Mucosa of stomach (tissue), 1 donor: Measurements from ENCODE around the gene TMEM271.

Experiments
- H3K27me3 ChIP-seq: one replicate; pipeline ENCODE4 v1.7.0; 2013; ENCODE audit warnings: mild to moderate bottlenecking, low read length; ENCODE audit not compliant: control insufficient read depth, insufficient read depth
- H3K36me3 ChIP-seq: one replicate; pipeline ENCODE4 v1.7.0; 2013; ENCODE audit warnings: low read length; ENCODE audit not compliant: control insufficient read depth, insufficient read depth
- H3K4me1 ChIP-seq: one replicate; pipeline ENCODE4 v1.7.0; 2013; ENCODE audit warnings: mild to moderate bottlenecking, low read length; ENCODE audit not compliant: control insufficient read depth, insufficient read depth
- H3K4me3 ChIP-seq: one replicate; pipeline ENCODE4 v1.7.0; 2013; ENCODE audit warnings: low read length
- H3K9ac ChIP-seq: one replicate; pipeline ENCODE4 v1.7.0; 2013; ENCODE audit warnings: mild to moderate bottlenecking, low read length, moderate library complexity
- H3K9me3 ChIP-seq: one replicate; pipeline ENCODE4 v1.7.0; 2013; ENCODE audit warnings: mild to moderate bottlenecking, low read length, moderate library complexity; ENCODE audit not compliant: control insufficient read depth
- donor health status: Pancreatic carcinoma.

The TMEM271 gene

GRCh38 chr4:617644-618641 lies 41.8 kb upstream of the TMEM271 start:
- Histone ChIP-seq H3K27me3 (peaks cover 6% of the 10 kb centered on the region), H3K9ac (no peak overlapping the region)

GRCh38 chr4:616911-617643 lies 41.0 kb upstream of the TMEM271 start:
- H3K36me3 ChIP-seq: no peaks in the 10 kb centered on the region
- H3K9me3 ChIP-seq: no peaks in the 10 kb centered on the region
- H3K27me3 ChIP-seq: peaks cover 6% of the 10 kb centered on the region
- no peaks in the 10 kb centered on the region for H3K4me1 ChIP-seq
- no peak overlapping the region for H3K9ac ChIP-seq
- H3K4me3 ChIP-seq: no peak overlapping the region

More at GRCh38 chr4:617644-618641, 41.8 kb upstream of the TMEM271 start:
- no peak overlapping the region for H3K4me3 ChIP-seq
- H3K4me1 ChIP-seq: no peaks in the 10 kb centered on the region
- H3K9me3 ChIP-seq: no peaks in the 10 kb centered on the region
- H3K36me3 ChIP-seq: no peaks in the 10 kb centered on the region

- Histone ChIP-seq H3K9ac (no peak overlapping the region), H3K4me3 (no peak overlapping the region), H3K9me3 (no peaks in the 10 kb centered on the region), H3K27me3 (peaks cover 6% of the 10 kb centered on the region), H3K36me3 (no peaks in the 10 kb centered on the region), H3K4me1 (no peaks in the 10 kb centered on the region)
Measured at GRCh38 chr4:616091-616490, 40.0 kb upstream of the TMEM271 start.

DNA sequence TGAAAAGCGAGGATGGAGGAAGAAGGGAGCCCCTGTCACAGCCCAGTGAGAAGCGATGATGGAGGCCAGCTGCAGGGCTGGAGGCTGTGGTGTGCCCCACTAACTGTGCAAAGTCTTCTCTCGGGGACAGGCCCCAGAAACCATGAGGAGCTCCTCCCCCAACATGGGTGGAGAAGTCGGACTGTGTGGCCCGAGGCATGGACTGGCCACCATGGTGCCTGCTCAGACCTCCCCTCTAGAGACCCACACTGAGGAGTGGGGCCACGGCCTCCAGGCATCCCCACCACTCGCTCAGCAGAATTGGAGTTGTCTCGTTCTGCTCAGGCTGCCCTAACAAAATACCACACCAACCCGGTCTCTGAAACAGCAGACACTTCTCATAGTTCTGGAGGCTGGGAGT lies 37.0 kb upstream of the TMEM271 start:
- H3K36me3 ChIP-seq: no peaks in the 10 kb centered on the region
- peaks cover 13% of the 10 kb centered on the region for H3K27me3 ChIP-seq
- H3K9ac ChIP-seq: no peak overlapping the region
- H3K4me1 ChIP-seq: peaks cover 3% of the 10 kb centered on the region
- no peaks in the 10 kb centered on the region for H3K9me3 ChIP-seq
- H3K4me3 ChIP-seq: no peak overlapping the region

- H3K4me1 ChIP-seq: peaks cover 3% of the 10 kb centered on the region
- H3K9ac ChIP-seq: no peak overlapping the region
- peaks cover 10% of the 10 kb centered on the region for H3K27me3 ChIP-seq
- H3K9me3 ChIP-seq: no peaks in the 10 kb centered on the region
- H3K4me3 ChIP-seq: no peak overlapping the region
- no peaks in the 10 kb centered on the region for H3K36me3 ChIP-seq
Measured at GRCh38 chr4:612749-613125, 36.6 kb upstream of the TMEM271 start.

GRCh38 chr4:612052-612748 lies 36.1 kb upstream of the TMEM271 start:
- Histone ChIP-seq H3K9me3 (no peaks in the 10 kb centered on the region), H3K27me3 (peaks cover 6% of the 10 kb centered on the region), H3K9ac (no peak overlapping the region), H3K36me3 (no peaks in the 10 kb centered on the region), H3K4me3 (no peak overlapping the region), H3K4me1 (peaks cover 3% of the 10 kb centered on the region)

GRCh38 chr4:610411-611261 lies 34.5 kb upstream of the TMEM271 start:
- Histone ChIP-seq H3K36me3 (no peaks in the 10 kb centered on the region), H3K9me3 (no peaks in the 10 kb centered on the region)

DNA sequence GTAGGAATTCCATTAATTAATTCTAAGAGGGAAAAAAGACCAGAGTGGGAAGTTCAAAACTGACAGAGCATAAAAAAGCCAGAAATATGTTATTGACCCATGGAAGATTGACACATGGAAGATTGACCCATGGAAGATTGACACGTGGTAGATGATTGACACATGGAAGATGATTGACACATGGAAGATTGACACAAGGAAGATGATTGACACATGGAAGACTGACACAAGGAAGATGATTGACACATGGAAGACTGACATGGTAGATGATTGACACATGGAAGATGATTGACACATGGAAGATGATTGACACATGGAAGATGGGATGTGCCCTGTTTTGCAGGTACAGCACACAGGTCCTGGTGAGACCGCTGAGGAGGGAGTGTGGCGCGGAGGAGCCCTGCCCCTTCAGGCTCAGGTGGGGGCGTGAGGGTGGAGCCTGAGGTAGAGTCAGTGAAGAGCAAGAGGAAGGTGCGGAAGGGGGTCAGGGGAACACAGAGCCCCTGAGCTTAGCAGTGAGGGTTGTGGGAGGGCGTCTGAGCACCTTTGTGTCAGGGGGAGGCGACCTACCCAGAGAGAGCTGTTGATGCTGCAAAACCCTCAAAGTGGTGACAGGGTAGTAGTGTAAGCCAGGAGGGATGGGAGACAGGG lies 33.4 kb upstream of the TMEM271 start:
- peaks cover 3% of the 10 kb centered on the region for H3K4me1 ChIP-seq
- no peak overlapping the region for H3K9ac ChIP-seq
- no peaks in the 10 kb centered on the region for H3K36me3 ChIP-seq
- H3K4me3 ChIP-seq: no peak overlapping the region
- H3K27me3 ChIP-seq: peaks cover 6% of the 10 kb centered on the region
- H3K9me3 ChIP-seq: no peaks in the 10 kb centered on the region

More at GRCh38 chr4:610411-611261, 34.5 kb upstream of the TMEM271 start:
- H3K4me1 ChIP-seq: peaks cover 3% of the 10 kb centered on the region
- H3K9ac ChIP-seq: no peak overlapping the region
- no peak overlapping the region for H3K4me3 ChIP-seq
- H3K27me3 ChIP-seq: peaks cover 6% of the 10 kb centered on the region

GRCh38 chr4:608236-608635 lies 32.1 kb upstream of the TMEM271 start:
- peaks cover 3% of the 10 kb centered on the region for H3K4me1 ChIP-seq
- no peak overlapping the region for H3K9ac ChIP-seq
- H3K9me3 ChIP-seq: no peaks in the 10 kb centered on the region
- no peak overlapping the region for H3K4me3 ChIP-seq
- H3K27me3 ChIP-seq: peaks cover 6% of the 10 kb centered on the region
- no peaks in the 10 kb centered on the region for H3K36me3 ChIP-seq

GRCh38 chr4:605702-606425 lies 29.8 kb upstream of the TMEM271 start:
- H3K4me3 ChIP-seq: no peak overlapping the region
- peaks cover 6% of the 10 kb centered on the region for H3K27me3 ChIP-seq
- no peaks in the 10 kb centered on the region for H3K36me3 ChIP-seq
- H3K9me3 ChIP-seq: no peaks in the 10 kb centered on the region
- peaks cover 3% of the 10 kb centered on the region for H3K4me1 ChIP-seq
- no peak overlapping the region for H3K9ac ChIP-seq
